ENCODE results near the gene C1QTNF9. TPM values are rescaled to one million over a fixed set of nuclear protein-coding genes. Genes with fewer than 3 reads are reported as not detected.

Gene C1QTNF9
- total and polyA plus RNA-seq, 11 donors, result 0.25 to 5.1 (median 2.4) TPM; not detected in 1

DNA sequence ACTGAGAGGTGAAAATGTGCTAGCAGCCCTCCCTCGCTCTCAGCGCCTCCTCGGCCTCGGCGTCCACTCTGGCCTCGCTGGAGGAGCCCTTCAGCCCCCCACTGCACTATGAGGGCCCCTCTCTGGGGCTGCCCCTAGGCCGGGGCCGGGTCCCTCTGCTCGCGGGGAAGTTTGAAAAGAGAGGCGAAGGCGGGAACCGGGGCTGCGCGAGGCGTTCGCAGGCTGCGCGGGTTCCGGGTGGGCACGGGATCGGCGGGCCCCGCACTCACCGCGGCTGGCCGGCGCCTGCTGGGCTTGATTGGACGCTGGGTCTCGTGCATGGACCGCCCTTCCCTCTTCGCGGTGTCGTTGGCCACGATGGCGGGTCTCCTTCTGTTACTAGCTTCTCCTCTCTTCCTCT, 29.3 kb downstream of the C1QTNF9 start:
- Histone ChIP-seq H3K4me3 (no peak overlapping the region), H3K27me3 (peaks cover 0 to 8% (median 0%) of the 10 kb centered on the region in 9 donors), H3K36me3 (no peaks in the 10 kb centered on the region), H3K9me3 (no peaks in the 10 kb centered on the region), H3K27ac (no peak overlapping the region), H3K4me1 (no peaks in the 10 kb centered on the region)
- ATAC-seq, result no peak
- no peak for DNase-seq
- WGBS, 4 donors, result 93 to 96% (median 95%) methylated on average over 35 to 36 of the region's 36 CpGs
- TF ChIP-seq POLR2A (IDR thresholded peaks at IDR 0.05), result no peak
- TF ChIP-seq, protein P1, sequence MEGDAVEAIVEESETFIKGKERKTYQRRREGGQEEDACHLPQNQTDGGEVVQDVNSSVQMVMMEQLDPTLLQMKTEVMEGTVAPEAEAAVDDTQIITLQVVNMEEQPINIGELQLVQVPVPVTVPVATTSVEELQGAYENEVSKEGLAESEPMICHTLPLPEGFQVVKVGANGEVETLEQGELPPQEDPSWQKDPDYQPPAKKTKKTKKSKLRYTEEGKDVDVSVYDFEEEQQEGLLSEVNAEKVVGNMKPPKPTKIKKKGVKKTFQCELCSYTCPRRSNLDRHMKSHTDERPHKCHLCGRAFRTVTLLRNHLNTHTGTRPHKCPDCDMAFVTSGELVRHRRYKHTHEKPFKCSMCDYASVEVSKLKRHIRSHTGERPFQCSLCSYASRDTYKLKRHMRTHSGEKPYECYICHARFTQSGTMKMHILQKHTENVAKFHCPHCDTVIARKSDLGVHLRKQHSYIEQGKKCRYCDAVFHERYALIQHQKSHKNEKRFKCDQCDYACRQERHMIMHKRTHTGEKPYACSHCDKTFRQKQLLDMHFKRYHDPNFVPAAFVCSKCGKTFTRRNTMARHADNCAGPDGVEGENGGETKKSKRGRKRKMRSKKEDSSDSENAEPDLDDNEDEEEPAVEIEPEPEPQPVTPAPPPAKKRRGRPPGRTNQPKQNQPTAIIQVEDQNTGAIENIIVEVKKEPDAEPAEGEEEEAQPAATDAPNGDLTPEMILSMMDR (IDR thresholded peaks at IDR 0.05), result no peak
- intact Hi-C loops (cut with DNase I), result no loop called here

DNA sequence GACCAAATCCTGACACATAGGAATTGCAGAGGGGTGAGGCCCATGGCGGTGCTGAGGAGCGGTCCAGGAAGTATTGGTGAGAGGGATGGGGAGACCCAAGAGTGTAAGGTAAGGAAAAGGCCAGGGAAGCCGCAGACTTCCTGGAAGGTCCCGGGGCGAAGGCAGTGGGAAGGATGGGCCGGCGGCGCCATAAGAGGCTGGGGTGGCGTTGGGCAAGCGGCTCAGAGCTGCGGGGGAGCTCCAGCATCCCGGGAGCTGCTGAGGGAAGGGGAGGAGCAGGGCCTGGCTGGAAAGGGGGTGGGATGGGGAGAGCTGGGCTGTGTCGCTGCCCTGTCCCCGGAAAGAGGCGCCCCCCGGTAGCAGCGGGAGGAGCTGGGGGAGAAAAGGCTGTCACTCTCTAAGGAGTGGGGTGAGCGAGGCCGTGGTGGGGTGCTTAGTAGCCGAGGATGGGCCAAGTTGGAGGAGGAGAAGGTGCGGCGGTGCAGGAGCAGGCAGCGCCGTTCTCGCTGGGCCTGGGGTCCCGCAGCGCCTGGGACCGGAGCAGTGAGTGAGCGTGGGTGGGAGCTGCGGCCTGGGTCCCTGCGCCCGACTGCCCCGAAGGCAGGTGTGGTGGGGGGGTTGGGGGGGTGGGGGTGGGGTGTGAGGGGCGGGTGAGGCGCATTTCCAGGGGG, 30.7 kb downstream of the C1QTNF9 start:
- DNase-seq (no peak), ATAC-seq (no peak)
- H3K4me3 ChIP-seq, result no peak overlapping the region
- no peaks in the 10 kb centered on the region for H3K36me3 ChIP-seq
- intact Hi-C loops (cut with DNase I), result no loop called here
- no peaks in the 10 kb centered on the region for H3K4me1 ChIP-seq
- TF ChIP-seq, protein P1 (IDR thresholded peaks at IDR 0.05), result no peak
- no peak for TF ChIP-seq POLR2A (IDR thresholded peaks at IDR 0.05)
- no peak overlapping the region for H3K27ac ChIP-seq
- peaks cover 0 to 8% (median 0%) of the 10 kb centered on the region in 9 donors for H3K27me3 ChIP-seq
- no peaks in the 10 kb centered on the region for H3K9me3 ChIP-seq
- 76 to 83% (median 79%) methylated on average over 35 of the region's 35 CpGs for WGBS, 4 donors

DNA sequence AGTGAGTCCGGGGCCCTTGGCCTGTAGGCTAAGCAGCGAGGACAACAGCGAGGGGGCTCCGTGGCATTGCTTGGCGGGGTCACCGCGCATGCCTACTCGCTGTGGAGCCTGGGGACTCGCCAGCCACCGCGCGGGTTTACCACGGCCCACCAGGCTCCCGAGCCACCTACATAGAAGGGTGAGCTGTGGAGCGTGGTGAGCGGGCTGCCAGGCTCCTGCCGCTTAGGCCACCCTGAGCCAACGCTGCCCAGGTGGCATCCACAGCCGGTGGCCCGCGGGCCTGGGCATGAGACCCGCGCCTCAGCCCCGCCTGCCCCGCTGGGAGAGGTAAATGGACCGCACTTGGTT, 31.2 kb downstream of the C1QTNF9 start:
- H3K36me3 ChIP-seq, result no peaks in the 10 kb centered on the region
- 80 to 85% (median 83%) methylated on average over 20 to 26 of the region's 26 CpGs for WGBS, 4 donors

DNA sequence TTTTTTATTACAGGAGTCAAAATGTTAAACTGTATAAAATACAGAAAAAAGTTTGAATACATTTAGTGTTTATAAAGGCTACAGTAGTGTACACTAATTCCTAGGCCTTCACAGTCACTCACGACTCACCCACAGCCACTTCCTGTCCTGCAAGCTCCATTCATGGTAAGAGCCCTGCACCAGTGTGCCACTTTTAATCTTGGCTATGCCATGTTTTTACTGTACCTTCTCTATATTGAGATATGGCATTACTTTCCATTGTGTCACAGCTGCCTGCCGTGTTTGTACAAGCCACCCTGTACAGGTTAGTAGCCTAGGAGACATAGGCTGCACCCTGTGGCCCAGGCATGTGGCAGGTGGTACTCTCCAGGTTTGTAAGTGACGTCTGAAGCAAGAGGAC, 32.1 kb downstream of the C1QTNF9 start:
- no peak for DNase-seq
- Histone ChIP-seq H3K36me3 (no peaks in the 10 kb centered on the region), H3K27ac (no peak overlapping the region), H3K4me3 (no peak overlapping the region), H3K9me3 (no peaks in the 10 kb centered on the region), H3K4me1 (no peaks in the 10 kb centered on the region), H3K27me3 (peaks cover 0 to 8% (median 0%) of the 10 kb centered on the region in 9 donors)
- WGBS, 4 donors, result 73 to 78% (median 77%) methylated on average over 3 of the region's 3 CpGs
- intact Hi-C loops (cut with DNase I), result no loop called here
- no peak for ATAC-seq
- TF ChIP-seq POLR2A (IDR thresholded peaks at IDR 0.05), result no peak
- TF ChIP-seq, protein P1 (IDR thresholded peaks at IDR 0.05), result no peak

More for the DNA sequence above, 31.2 kb downstream of the C1QTNF9 start:
- DNase-seq (no peak), ATAC-seq (no peak)
- no peak overlapping the region for H3K27ac ChIP-seq
- H3K27me3 ChIP-seq, result peaks cover 0 to 8% (median 0%) of the 10 kb centered on the region in 9 donors
- H3K4me1 ChIP-seq, result no peaks in the 10 kb centered on the region
- intact Hi-C loops (cut with DNase I), result no loop called here
- TF ChIP-seq, protein P1 (IDR thresholded peaks at IDR 0.05), result no peak
- no peak for TF ChIP-seq POLR2A (IDR thresholded peaks at IDR 0.05)
- no peaks in the 10 kb centered on the region for H3K9me3 ChIP-seq
- no peak overlapping the region for H3K4me3 ChIP-seq
